Fibroblast of pulmonary artery (primary cell): ENCODE data around the gene PLPP1.

ENCODE experiments used
- DNase-seq: peaks from one replicate; pipeline ENCODE4 v3.0.0-alpha.2; 2010; ENCODE audit warnings: low read depth
- H3K4me3 ChIP-seq: replicated peaks from 2 replicates; pipeline ENCODE4 v1.5.1; 2011; ENCODE audit warnings: low read depth, mild to moderate bottlenecking, control low read depth, low read length, moderate library complexity
- CTCF ChIP-seq: IDR thresholded peaks from 2 replicates; pipeline ENCODE4 v1.5.1; 2011; ENCODE audit warnings: mild to moderate bottlenecking, control low read depth, low read length, inconsistent platforms; ENCODE audit errors: missing control alignments

The PLPP1 gene

GRCh38 chr5:55409775-55410174, 125.0 kb downstream of the PLPP1 start:
- TF ChIP-seq CTCF = no peak
- no peak for DNase-seq
- no peak overlapping the region for H3K4me3 ChIP-seq

- no peak overlapping the region for H3K4me3 ChIP-seq
- no peak for TF ChIP-seq CTCF
- DNase-seq = no peak
Observed at GRCh38 chr5:55407984-55408383, 126.8 kb downstream of the PLPP1 start.

GRCh38 chr5:55407059-55407684, 127.6 kb downstream of the PLPP1 start:
- peak; percentile 71 for DNase-seq
- H3K4me3 ChIP-seq = no peak overlapping the region
- TF ChIP-seq CTCF = peak; percentile 80

GRCh38 chr5:55406292-55406691, 128.5 kb downstream of the PLPP1 start:
- TF ChIP-seq CTCF = no peak
- DNase-seq = no peak

GRCh38 chr5:55402199-55402598, 132.6 kb downstream of the PLPP1 start:
- TF ChIP-seq CTCF = peak; percentile 20
- no peak for DNase-seq
- no peak overlapping the region for H3K4me3 ChIP-seq

More at GRCh38 chr5:55406292-55406691, 128.5 kb downstream of the PLPP1 start:
- no peak overlapping the region for H3K4me3 ChIP-seq

- no peak for DNase-seq
- no peak overlapping the region for H3K4me3 ChIP-seq
- TF ChIP-seq CTCF = no peak
Observed at GRCh38 chr5:55393501-55394175, 141.1 kb downstream of the PLPP1 start.

GRCh38 chr5:55392669-55393068, 142.1 kb downstream of the PLPP1 start:
- no peak overlapping the region for H3K4me3 ChIP-seq
- TF ChIP-seq CTCF = no peak
- DNase-seq = no peak
